Psoas muscle (tissue), 8 donors: Measurements from ENCODE around the gene TMX4. TPM values are rescaled to one million over a fixed set of nuclear protein-coding genes. Genes with fewer than 3 reads are reported as not detected.

Experiments used
- ATAC-seq, 4 donors: fragments of 200-7000 bp; cut with Tn5 transposase; one replicate each; pipeline ENCODE4 v1.9.1; 2020; ENCODE audit warnings: moderate library complexity in 3 of 4, mild to moderate bottlenecking in 2 of 4
- DNase-seq, 2 donors: peaks; one replicate each; pipeline ENCODE4 v3.0.0-alpha.2; 2020
- H3K27ac ChIP-seq: fragments of 200-600 bp; one replicate; pipeline ENCODE4 v1.8.0; 2022
- H3K27me3 ChIP-seq, 3 donors: fragments of 200-600 bp in 1 of 3; one replicate each; pipeline versions ENCODE4 v1.6.1 to v1.8.0; 2013 to 2022; ENCODE audit warnings: low read length in 2 of 3, mild to moderate bottlenecking in 2 of 3, moderate library complexity in 1 of 3; ENCODE audit not compliant: insufficient read depth in 3 of 3
- H3K36me3 ChIP-seq, 2 donors: fragments of 200-600 bp in 1 of 2; one replicate each; pipeline versions ENCODE4 v1.6.1 to v1.8.0; 2013 to 2022; ENCODE audit warnings: low read depth in 1 of 2, mild to moderate bottlenecking in 1 of 2, moderate library complexity in 1 of 2; ENCODE audit not compliant: insufficient read depth in 1 of 2
- H3K4me1 ChIP-seq: fragments of 200-600 bp; one replicate; pipeline ENCODE4 v1.8.0; 2022
- H3K4me3 ChIP-seq: fragments of 200-600 bp; one replicate; pipeline ENCODE4 v1.8.0; 2022; ENCODE audit warnings: mild to moderate bottlenecking
- H3K9me3 ChIP-seq: fragments of 200-600 bp; one replicate; pipeline ENCODE4 v1.8.0; 2022
- CTCF ChIP-seq: fragments of 200-600 bp; IDR thresholded peaks from one replicate; pipeline ENCODE4 v1.8.0; 2022; ENCODE audit warnings: antibody characterized with exemption
- WGBS, 3 donors: extraction: QIAGEN DNeasy Blood & Tissue Kit; methylation state at CpG; one replicate each; pipeline versions ENCODE4 v1.1.6 to v1.1.7; 2013; 5-methylcytosine and 5-hydroxymethylcytosine counted together
- intact Hi-C, 2 donors: fragments of 100-400 bp; cut with DNase I; formaldehyde crosslinking; loops; one replicate each; pipeline versions ENCODE4 v1.11.0 to v1.14.2; 2022
- polyA plus RNA-seq, 3 donors: library from polyadenylated mRNA; stranded (reverse); fragments of 200-250 nt; gene quantifications; one replicate each; pipeline ENCODE4 v1.2.3, GENCODE V29; 2013
- total RNA-seq, 4 donors: library from RNA; stranded (reverse); fragmentation: NEBNext Ultra II Directional in 2 of 4; extraction: Animal tissue kit (Norgen Biotek cat#: 25700) in 2 of 4; gene quantifications; one replicate each; pipeline versions ENCODE4 v1.2.1 to v1.2.4, GENCODE V29; 2021 to 2023
- donor health status: healthy with polysubstance abuse.
- donor health status: DM: no; HTN: no; CAD: no; lungs with moderate emphysema.
- donor health status: Bipolar disorder and iron deficiency.
- donor health status: healthy.
- donor health status: DM: yes; HTN: yes; CAD: no.
- donor health status: DM: no; HTN: no; CAD: no.
- donor health status: DM: no; HTN: no; CAD: no.
- donor health status: DM: yes; HTN: yes; CAD: no.

Gene TMX4
- total and polyA plus RNA-seq, 7 donors: 9.3 to 66.7 (median 42.7) TPM

- Histone ChIP-seq H3K36me3 (no peaks in the 10 kb centered on the region), H3K27me3 (no peaks in the 10 kb centered on the region), H3K4me1 (no peaks in the 10 kb centered on the region), H3K27ac (no peak overlapping the region), H3K9me3 (no peaks in the 10 kb centered on the region), H3K4me3 (no peak overlapping the region)
- ATAC-seq (no peak), DNase-seq (no peak)
- WGBS, 3 donors: 84 to 92% (median 86%) methylated on average over 1 of the region's 1 CpG
- no peak for TF ChIP-seq CTCF
- intact Hi-C loops: no loop called here
Measured at GRCh38 chr20:7933346-7933745, 86.2 kb downstream of the TMX4 start.

- no peak overlapping the region for H3K4me3 ChIP-seq
- no peaks in the 10 kb centered on the region for H3K36me3 ChIP-seq
- intact Hi-C loops: no loop called here
- no peak overlapping the region for H3K27ac ChIP-seq
- ATAC-seq (no peak), DNase-seq (no peak)
- no peaks in the 10 kb centered on the region for H3K4me1 ChIP-seq
- H3K27me3 ChIP-seq: no peaks in the 10 kb centered on the region
- TF ChIP-seq CTCF: no peak
- no peaks in the 10 kb centered on the region for H3K9me3 ChIP-seq
Measured at GRCh38 chr20:7930343-7930742, 89.2 kb downstream of the TMX4 start.

Other genes starting within 250 kb of the TMX4 start
- not detected for gene HAO1, start 79.3 kb downstream of the TMX4 start, total RNA-seq
- gene HAO1, start 79.3 kb downstream of the TMX4 start, polyA plus RNA-seq: not detected
- gene PLCB1, start 112.5 kb upstream of the TMX4 start, total RNA-seq: 10 to 100 TPM in 1 of 4 donors, 1 to 10 TPM in 3; 4.2 to 10.7 (median 6.9) TPM
- 1 to 10 TPM; 1.5 to 3.2 (median 2.5) TPM for gene PLCB1, start 112.5 kb upstream of the TMX4 start, polyA plus RNA-seq